Common myeloid progenitor, CD34-positive (primary cell): Measurements from ENCODE around the gene NOPCHAP1.
"Not testable (repeated sequence)": the region's sequence is repeated elsewhere in the genome, so short reads cannot be mapped to it uniquely, and the experiment has no call there.

ENCODE experiments used
- CTCF ChIA-PET: fragments of 350-600 bp; sonication (Branson Sonifier 250); formaldehyde crosslinking; loops from one replicate; lab custom pipeline; 2021; ENCODE audit warnings: antibody characterized with exemption; lab: Charles Lee
- POLR2A ChIA-PET: fragments of 350-600 bp; sonication (Branson Sonifier 250); formaldehyde crosslinking; loops from one replicate; lab custom pipeline; 2021; ENCODE audit warnings: antibody characterized with exemption; lab: Charles Lee
- DNase-seq, 3 donors: peaks; one replicate each; pipeline versions ENCODE4 v3.0.0 to v3.0.0-alpha.2; 2013
- H3K27ac ChIP-seq, 2 experiments: 1 replicate in 1 of 2; 2 replicates in 1 of 2; pipeline ENCODE4 v1.7.0; 2013; ENCODE audit warnings: inconsistent platforms in 2 of 2, low read length in 2 of 2, mild to moderate bottlenecking in 2 of 2, low read depth in 1 of 2, moderate library complexity in 1 of 2; ENCODE audit not compliant: severe bottlenecking in 2 of 2, insufficient read depth in 1 of 2, poor library complexity in 1 of 2
- H3K27me3 ChIP-seq, 5 experiments: replicated peaks in 2 of 5; 1 replicate in 3 of 5; 2 replicates in 2 of 5; pipeline versions ENCODE4 v1.6.1 to v1.7.0; 2013; ENCODE audit warnings: low read length in 4 of 5, mild to moderate bottlenecking in 2 of 5, moderate library complexity in 2 of 5, inconsistent platforms in 1 of 5; ENCODE audit not compliant: insufficient read depth in 5 of 5, control insufficient read depth in 4 of 5
- H3K36me3 ChIP-seq, 4 experiments: 1 replicate in 2 of 4; 2 replicates in 2 of 4; pipeline versions ENCODE4 v1.6.1 to v1.7.0; 2013; ENCODE audit warnings: low read length in 3 of 4, control low read depth in 1 of 4, mild to moderate bottlenecking in 1 of 4; ENCODE audit not compliant: control insufficient read depth in 4 of 4, insufficient read depth in 4 of 4
- H3K4me1 ChIP-seq, 4 experiments: 1 replicate in 3 of 4; 2 replicates in 1 of 4; pipeline versions ENCODE4 v1.6.1 to v1.7.1; 2013; ENCODE audit warnings: low read length in 3 of 4, mild to moderate bottlenecking in 3 of 4, control low read depth in 1 of 4, inconsistent platforms in 1 of 4, moderate library complexity in 1 of 4; ENCODE audit not compliant: control insufficient read depth in 4 of 4, insufficient read depth in 4 of 4; ENCODE audit errors: control extremely low read depth in 1 of 4
- H3K4me3 ChIP-seq, 7 experiments: 1 replicate in 4 of 7; 2 replicates in 3 of 7; pipeline versions ENCODE4 v1.5.1 to v1.7.0; 2013; ENCODE audit warnings: mild to moderate bottlenecking in 7 of 7, low read length in 6 of 7, moderate library complexity in 6 of 7, inconsistent platforms in 2 of 7, low read depth in 2 of 7, control low read depth in 1 of 7; ENCODE audit not compliant: insufficient read depth in 4 of 7, control insufficient read depth in 1 of 7; ENCODE audit errors: extremely low read depth in 1 of 7
- H3K9me3 ChIP-seq, 5 experiments: 1 replicate in 4 of 5; 2 replicates in 1 of 5; pipeline versions ENCODE4 v1.6.1 to v1.7.1; 2013; ENCODE audit warnings: low read length in 4 of 5, mild to moderate bottlenecking in 2 of 5, inconsistent platforms in 1 of 5, low read depth in 1 of 5, moderate library complexity in 1 of 5; ENCODE audit not compliant: control insufficient read depth in 4 of 5, insufficient read depth in 2 of 5; ENCODE audit errors: control extremely low read depth in 1 of 5
- WGBS: methylation state at CpG from one replicate; pipeline ENCODE4 v1.1.5; 2013; ENCODE audit not compliant: insufficient coverage; 5-methylcytosine and 5-hydroxymethylcytosine counted together

NOPCHAP1 gene

DNA sequence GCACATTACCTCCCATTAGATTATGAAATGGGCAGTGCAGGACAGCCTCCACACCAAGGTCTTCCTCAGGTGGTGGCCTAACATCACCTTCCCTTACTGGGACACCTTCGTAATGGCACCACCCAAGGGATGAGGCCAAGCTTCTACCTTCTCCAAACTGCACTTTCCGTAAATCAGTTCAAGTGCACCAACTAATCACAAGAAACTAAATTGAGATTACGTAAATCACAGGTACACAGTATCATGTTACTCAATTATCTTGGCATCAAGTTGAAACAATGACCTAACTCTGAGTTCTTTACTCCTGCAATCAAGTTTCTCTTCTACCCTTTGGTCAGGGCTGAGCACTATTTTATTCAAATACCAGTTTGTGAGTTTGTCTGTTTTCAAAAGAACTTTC, 41.9 kb upstream of the NOPCHAP1 start:
- CTCF ChIA-PET, result interaction anchor here (1.1 kb wide), 1 partner anchor 107 kb away, joined by 3 read pairs; no protein-coding TSS in a partner anchor
- no peaks in the 10 kb centered on the region for H3K27me3 ChIP-seq
- WGBS, result 95% methylated on average over 3 of the region's 3 CpGs
- no peaks in the 10 kb centered on the region for H3K36me3 ChIP-seq
- H3K4me1 ChIP-seq, result no peaks in the 10 kb centered on the region
- peaks cover 0 to 17% (median 1%) of the 10 kb centered on the region in 5 experiments for H3K9me3 ChIP-seq
- no peak overlapping the region for H3K27ac ChIP-seq
- POLR2A ChIA-PET, result no interaction called here
- no peak for DNase-seq
- H3K4me3 ChIP-seq, result no peak overlapping the region

DNA sequence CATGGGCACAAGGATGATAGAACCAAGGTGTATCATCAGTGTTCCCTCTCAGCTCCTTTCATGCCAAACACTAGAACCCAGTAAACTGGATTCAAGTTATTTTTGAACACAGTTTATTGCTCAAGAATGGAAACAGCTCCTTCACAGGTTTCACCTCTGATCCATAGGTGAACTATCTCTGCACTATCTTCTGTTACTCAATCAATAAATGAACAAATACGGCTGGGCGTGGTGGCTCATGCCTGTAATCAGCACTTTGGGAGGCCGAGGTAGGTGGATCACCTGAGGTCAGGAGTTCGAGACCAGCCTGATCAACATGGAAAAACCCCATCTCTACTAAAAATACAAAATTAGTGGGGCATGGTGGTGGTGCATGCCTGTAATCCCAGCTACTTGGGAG, 37.4 kb upstream of the NOPCHAP1 start:
- H3K4me1 ChIP-seq, H3K27me3 ChIP-seq, H3K27ac ChIP-seq, H3K36me3 ChIP-seq, POLR2A ChIA-PET, H3K4me3 ChIP-seq, H3K9me3 ChIP-seq, DNase-seq, CTCF ChIA-PET: not testable (repeated sequence)
- 90% methylated on average over 3 of the region's 4 CpGs for WGBS

DNA sequence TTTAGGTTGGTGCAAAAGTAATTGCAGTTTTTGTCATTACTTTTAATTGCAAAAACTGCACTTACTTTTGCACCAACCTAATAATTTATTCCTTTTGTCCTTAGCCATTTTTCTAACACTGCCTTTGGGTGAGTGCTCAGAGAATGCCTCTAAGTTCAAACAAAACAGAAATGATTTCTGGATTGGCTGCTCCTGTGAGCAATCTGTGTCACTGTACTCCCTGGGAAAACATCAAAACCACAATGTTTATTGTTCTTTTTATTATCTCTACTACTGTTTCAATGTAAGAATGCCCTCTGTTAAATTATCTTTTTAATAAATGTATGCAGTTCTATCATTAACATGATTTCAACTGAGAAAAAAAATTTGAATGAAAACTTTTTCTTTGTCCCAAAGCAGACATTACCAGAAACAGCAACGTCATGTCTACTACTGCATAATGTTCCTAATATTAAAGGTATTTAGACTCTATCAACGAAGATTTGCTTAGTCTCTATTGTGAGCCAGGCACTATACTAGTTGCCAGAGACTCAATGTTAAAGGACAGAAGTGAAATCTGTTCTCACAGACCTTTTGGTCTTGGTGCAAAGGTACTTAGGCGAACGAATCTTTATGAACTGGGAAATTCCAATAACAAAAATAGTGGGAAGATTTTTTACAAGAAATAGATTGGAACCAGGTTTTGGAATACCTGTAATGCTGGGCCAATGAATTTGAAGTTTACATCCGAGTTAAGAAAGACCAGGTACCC, 34.2 kb upstream of the NOPCHAP1 start:
- no peak for DNase-seq
- Histone ChIP-seq H3K4me3 (no peak overlapping the region), H3K4me1 (no peaks in the 10 kb centered on the region), H3K27ac (no peak overlapping the region), H3K36me3 (no peaks in the 10 kb centered on the region), H3K9me3 (no peaks in the 10 kb centered on the region), H3K27me3 (peaks cover 0 to 4% (median 0%) of the 10 kb centered on the region in 5 experiments)
- WGBS, result 100% methylated on average over 4 of the region's 5 CpGs
- CTCF ChIA-PET, result no interaction called here
- POLR2A ChIA-PET, result no interaction called here

DNA sequence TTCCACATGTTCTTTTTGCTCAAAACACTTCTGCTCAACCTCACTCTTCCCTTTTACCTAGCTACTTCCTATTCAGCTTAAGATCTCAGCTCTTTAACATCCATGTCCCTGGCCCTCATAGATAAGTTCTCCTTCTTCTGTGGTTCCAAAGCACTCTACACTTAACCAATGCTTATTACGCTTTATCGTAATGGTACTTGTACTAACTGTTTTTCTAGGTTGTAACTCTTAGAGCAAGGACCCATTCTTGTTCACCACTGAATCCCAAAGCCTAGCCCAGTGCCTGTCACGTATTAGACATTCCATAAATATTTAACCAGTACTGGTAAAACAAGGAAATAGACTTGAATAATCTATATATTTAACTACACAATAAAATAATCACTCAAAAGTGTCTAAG, 33.3 kb upstream of the NOPCHAP1 start:
- no CpG with 5 or more reads among the region's 3 CpGs for WGBS
- H3K9me3 ChIP-seq, result no peaks in the 10 kb centered on the region
- H3K4me3 ChIP-seq, result no peak overlapping the region
- H3K4me1 ChIP-seq, result peaks cover 0 to 9% (median 3%) of the 10 kb centered on the region in 4 experiments
- ChIA-PET POLR2A (no interaction called here), CTCF (no interaction called here)
- H3K36me3 ChIP-seq, result no peaks in the 10 kb centered on the region
- DNase-seq, result peak in 1 of 3 donors; percentile 27
- H3K27ac ChIP-seq, result no peak overlapping the region
- H3K27me3 ChIP-seq, result peaks cover 0 to 9% (median 0%) of the 10 kb centered on the region in 5 experiments

DNA sequence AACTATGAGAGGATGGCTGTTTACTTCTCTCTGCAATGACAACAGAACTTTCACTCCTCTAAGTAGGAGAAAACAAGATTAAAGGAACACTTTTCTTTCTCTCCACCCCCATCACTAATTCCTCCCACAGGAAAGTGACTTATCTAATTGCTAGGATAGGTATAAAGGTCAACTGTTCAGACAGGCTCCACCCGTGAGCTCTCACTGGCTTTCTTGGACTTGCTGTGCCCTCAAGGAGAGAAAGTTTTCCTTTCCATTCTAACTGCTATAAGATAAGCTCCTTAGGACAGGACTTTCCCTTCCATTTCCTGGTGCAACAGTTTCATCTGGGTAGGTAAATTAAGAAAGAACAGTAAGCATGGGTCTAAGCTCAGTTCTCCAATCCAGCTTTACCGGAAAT, 32.8 kb upstream of the NOPCHAP1 start:
- no peak for DNase-seq
- no peaks in the 10 kb centered on the region for H3K9me3 ChIP-seq
- no peak overlapping the region for H3K4me3 ChIP-seq
- WGBS, result 83% methylated on average over 1 of the region's 2 CpGs
- no peaks in the 10 kb centered on the region for H3K36me3 ChIP-seq
- H3K27ac ChIP-seq, result no peak overlapping the region
- ChIA-PET POLR2A (interaction anchor here (0.5 to 0.6 kb wide), 2 partner anchors 21 to 210 kb away, joined by 3 to 4 read pairs; no protein-coding TSS in a partner anchor), CTCF (no interaction called here)
- peaks cover 0 to 9% (median 0%) of the 10 kb centered on the region in 5 experiments for H3K27me3 ChIP-seq
- peaks cover 0 to 12% (median 6%) of the 10 kb centered on the region in 4 experiments for H3K4me1 ChIP-seq

DNA sequence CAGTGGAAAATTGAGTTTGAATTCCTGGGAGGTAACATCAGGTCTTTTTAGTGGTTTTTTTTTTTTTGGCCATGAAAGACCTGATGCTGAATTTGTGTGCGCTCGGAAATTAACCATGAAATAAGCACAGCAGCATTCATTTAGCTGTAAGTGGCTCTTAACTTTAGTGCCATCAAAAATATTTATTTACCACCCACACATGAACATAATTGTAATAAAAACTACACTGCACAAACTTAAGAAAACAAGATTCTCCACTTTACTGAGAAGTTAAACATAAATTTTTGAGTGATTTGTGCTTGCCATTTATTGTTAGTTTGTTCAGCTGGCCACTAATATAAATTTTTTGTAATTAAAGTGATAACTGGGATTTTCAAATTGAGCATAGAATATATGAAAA, 30.4 kb upstream of the NOPCHAP1 start:
- DNase-seq, result no peak
- CTCF ChIA-PET, result no interaction called here
- H3K27ac ChIP-seq, result no peak overlapping the region
- no peak overlapping the region for H3K4me3 ChIP-seq
- no peaks in the 10 kb centered on the region for H3K36me3 ChIP-seq
- WGBS, result no CpG with 5 or more reads among the region's 2 CpGs
- POLR2A ChIA-PET, result no interaction called here
- H3K27me3 ChIP-seq, result peaks cover 0 to 9% (median 0%) of the 10 kb centered on the region in 5 experiments
- no peaks in the 10 kb centered on the region for H3K9me3 ChIP-seq
- peaks cover 0 to 25% (median 13%) of the 10 kb centered on the region in 4 experiments for H3K4me1 ChIP-seq
